Esophagus muscularis mucosa (tissue), 4 donors: Measurements from ENCODE around the gene WTIP. TPM values are rescaled to one million over a fixed set of nuclear protein-coding genes. Genes with fewer than 3 reads are reported as not detected.

Source experiments
- DNase-seq: peaks from one replicate; pipeline ENCODE4 v3.0.0-alpha.2; 2017; ENCODE audit errors: extremely low spot score
- H3K27ac ChIP-seq, 4 donors: fragments of 200-600 bp; sonication (generic); replicated peaks in 1 of 4; 1 replicate in 3 of 4; 2 replicates in 1 of 4; pipeline ENCODE4 v1.5.1; 2016 to 2019; ENCODE audit warnings: mild to moderate bottlenecking in 1 of 4
- H3K27me3 ChIP-seq, 4 donors: fragments of 200-600 bp; sonication (generic); one replicate each; pipeline versions ENCODE4 v1.5.1 to v1.6.0; 2016 to 2019
- H3K36me3 ChIP-seq, 4 donors: fragments of 200-600 bp; sonication (generic); one replicate each; pipeline ENCODE4 v1.5.1; 2016 to 2019
- H3K4me1 ChIP-seq, 4 donors: fragments of 200-600 bp; sonication (generic); one replicate each; pipeline ENCODE4 v1.5.1; 2016 to 2019
- H3K4me3 ChIP-seq, 4 donors: fragments of 200-600 bp; sonication (generic); 1 replicate in 2 of 4; 2 replicates in 2 of 4; pipeline ENCODE4 v1.5.1; 2016 to 2019; ENCODE audit warnings: mild to moderate bottlenecking in 4 of 4, moderate library complexity in 1 of 4
- H3K9me3 ChIP-seq, 4 donors: fragments of 200-600 bp; sonication (generic); 1 replicate in 3 of 4; 2 replicates in 1 of 4; pipeline ENCODE4 v1.5.1; 2016 to 2019
- EP300 ChIP-seq: sonication (generic); formaldehyde crosslinking; IDR thresholded peaks from one replicate; pipeline ENCODE4 v1.6.1; 2017; ENCODE audit warnings: antibody characterized with exemption
- POLR2A ChIP-seq: fragments of 450-650 bp; IDR thresholded peaks from one replicate; pipeline ENCODE4 v1.6.1; 2017; ENCODE audit warnings: antibody characterized with exemption, moderate library complexity, mild to moderate bottlenecking, low read depth
- POLR2AphosphoS5 ChIP-seq, 2 donors: sonication (generic); formaldehyde crosslinking; IDR thresholded peaks; one replicate each; pipeline ENCODE4 v1.6.1; 2017; ENCODE audit warnings: antibody characterized with exemption in 2 of 2
- WGBS: methylation state at CpG from one replicate; pipeline ENCODE4 v1.1.5; 2018; 5-methylcytosine and 5-hydroxymethylcytosine counted together
- intact Hi-C: fragments of 100-400 bp; cut with DNase I; formaldehyde crosslinking; loops from one replicate; pipeline ENCODE4 v1.15.1; 2023
- total RNA-seq, 4 donors: library from RNA; depleted of rRNA; stranded (reverse); fragments of >200 nt; gene quantifications; one replicate each; pipeline versions ENCODE4 v1.1.0 to v1.2.1, GENCODE V29; 2016
- TF ChIP-seq, protein P1 (sequence below), 3 experiments: fragments of 200-600 bp in 2 of 3; fragments of 450-650 bp in 1 of 3; sonication (generic) in 2 of 3; IDR thresholded peaks; one replicate each; pipeline ENCODE4 v1.5.1; 2017 to 2019; ENCODE audit warnings: antibody characterized with exemption in 3 of 3, mild to moderate bottlenecking in 2 of 3, moderate library complexity in 1 of 3

WTIP gene
- total RNA-seq, 4 donors from 2014 or later: 19.1 to 68.0 (median 43.4) TPM

GRCh38 chr19:34493038-34493648 lies 11.6 kb downstream of the WTIP start:
- Histone ChIP-seq H3K4me3 (no peak overlapping the region), H3K27ac (no peak overlapping the region), H3K4me1 (peaks cover 0 to 1% (median 0%) of the 10 kb centered on the region in 4 donors), H3K36me3 (peaks cover 42 to 85% (median 80%) of the 10 kb centered on the region in 4 donors), H3K9me3 (no peaks in the 10 kb centered on the region), H3K27me3 (no peaks in the 10 kb centered on the region)
- no peak for DNase-seq
- TF ChIP-seq EP300: no peak
- no peak for TF ChIP-seq POLR2AphosphoS5 (IDR thresholded peaks at IDR 0.05)
- no peak for TF ChIP-seq POLR2A
- TF ChIP-seq, protein P1, sequence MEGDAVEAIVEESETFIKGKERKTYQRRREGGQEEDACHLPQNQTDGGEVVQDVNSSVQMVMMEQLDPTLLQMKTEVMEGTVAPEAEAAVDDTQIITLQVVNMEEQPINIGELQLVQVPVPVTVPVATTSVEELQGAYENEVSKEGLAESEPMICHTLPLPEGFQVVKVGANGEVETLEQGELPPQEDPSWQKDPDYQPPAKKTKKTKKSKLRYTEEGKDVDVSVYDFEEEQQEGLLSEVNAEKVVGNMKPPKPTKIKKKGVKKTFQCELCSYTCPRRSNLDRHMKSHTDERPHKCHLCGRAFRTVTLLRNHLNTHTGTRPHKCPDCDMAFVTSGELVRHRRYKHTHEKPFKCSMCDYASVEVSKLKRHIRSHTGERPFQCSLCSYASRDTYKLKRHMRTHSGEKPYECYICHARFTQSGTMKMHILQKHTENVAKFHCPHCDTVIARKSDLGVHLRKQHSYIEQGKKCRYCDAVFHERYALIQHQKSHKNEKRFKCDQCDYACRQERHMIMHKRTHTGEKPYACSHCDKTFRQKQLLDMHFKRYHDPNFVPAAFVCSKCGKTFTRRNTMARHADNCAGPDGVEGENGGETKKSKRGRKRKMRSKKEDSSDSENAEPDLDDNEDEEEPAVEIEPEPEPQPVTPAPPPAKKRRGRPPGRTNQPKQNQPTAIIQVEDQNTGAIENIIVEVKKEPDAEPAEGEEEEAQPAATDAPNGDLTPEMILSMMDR (IDR thresholded peaks at IDR 0.05): no peak
- intact Hi-C loops: no loop called here
- 81% methylated on average over 9 of the region's 25 CpGs for WGBS

GRCh38 chr19:34493649-34494044 lies 12.1 kb downstream of the WTIP start:
- no peak overlapping the region for H3K27ac ChIP-seq
- WGBS: 82% methylated on average over 7 of the region's 7 CpGs
- H3K4me1 ChIP-seq: no peaks in the 10 kb centered on the region
- H3K27me3 ChIP-seq: no peaks in the 10 kb centered on the region
- TF ChIP-seq, protein P1 (IDR thresholded peaks at IDR 0.05): no peak
- TF ChIP-seq POLR2A: no peak
- no peak for TF ChIP-seq POLR2AphosphoS5 (IDR thresholded peaks at IDR 0.05)
- no peak for TF ChIP-seq EP300
- no peaks in the 10 kb centered on the region for H3K9me3 ChIP-seq
- intact Hi-C loops: no loop called here
- peaks cover 42 to 90% (median 85%) of the 10 kb centered on the region in 4 donors for H3K36me3 ChIP-seq
- DNase-seq: no peak
- no peak overlapping the region for H3K4me3 ChIP-seq

- intact Hi-C loops: no loop called here
- no peaks in the 10 kb centered on the region for H3K27me3 ChIP-seq
- H3K27ac ChIP-seq: no peak overlapping the region
- TF ChIP-seq EP300 (no peak), POLR2AphosphoS5 (IDR thresholded peaks at IDR 0.05) (no peak), POLR2A (no peak)
- TF ChIP-seq, protein P1 (IDR thresholded peaks at IDR 0.05): no peak
- 93% methylated on average over 9 of the region's 11 CpGs for WGBS
- H3K36me3 ChIP-seq: peaks cover 42 to 98% (median 91%) of the 10 kb centered on the region in 4 donors
- no peaks in the 10 kb centered on the region for H3K4me1 ChIP-seq
- H3K4me3 ChIP-seq: no peak overlapping the region
- H3K9me3 ChIP-seq: no peaks in the 10 kb centered on the region
- DNase-seq: no peak
Observed at GRCh38 chr19:34494601-34495000, 13.0 kb downstream of the WTIP start.

DNA sequence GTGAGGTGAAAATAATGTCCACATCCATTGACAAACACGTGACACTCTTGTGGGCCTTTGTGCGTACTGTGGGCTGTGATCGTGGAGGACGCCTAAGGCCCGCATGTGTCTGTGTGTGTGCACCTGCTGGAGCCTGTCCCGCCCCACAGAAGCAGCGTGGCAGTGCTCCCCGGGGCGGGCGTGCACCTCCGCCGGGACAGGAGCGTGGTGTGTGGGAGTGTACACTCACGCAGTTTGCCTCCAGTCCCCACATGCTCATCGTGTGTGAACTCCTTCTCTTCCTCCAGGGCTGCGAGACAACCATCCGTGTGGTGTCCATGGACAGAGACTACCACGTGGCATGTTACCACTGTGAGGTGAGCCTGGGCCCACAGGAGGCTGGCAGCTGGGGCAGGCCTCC lies 13.9 kb downstream of the WTIP start:
- Histone ChIP-seq H3K9me3 (no peaks in the 10 kb centered on the region), H3K36me3 (peaks cover 38 to 96% (median 89%) of the 10 kb centered on the region in 4 donors), H3K4me1 (no peaks in the 10 kb centered on the region), H3K27me3 (no peaks in the 10 kb centered on the region), H3K4me3 (no peak overlapping the region), H3K27ac (no peak overlapping the region)
- TF ChIP-seq, protein P1 (IDR thresholded peaks at IDR 0.05): no peak
- TF ChIP-seq EP300 (no peak), POLR2A (no peak), POLR2AphosphoS5 (IDR thresholded peaks at IDR 0.05) (no peak)
- intact Hi-C loops: loop anchor here (5.0 kb wide), 1 partner anchor 63 kb away; no protein-coding TSS in a partner anchor
- WGBS: 92% methylated on average over 14 of the region's 18 CpGs
- DNase-seq: no peak
